ENCODE data around the gene RAD21L1.
"Not testable (repeated sequence)": the region's sequence is repeated elsewhere in the genome, so short reads cannot be mapped to it uniquely, and the experiment has no call there.

RAD21L1 gene

DNA sequence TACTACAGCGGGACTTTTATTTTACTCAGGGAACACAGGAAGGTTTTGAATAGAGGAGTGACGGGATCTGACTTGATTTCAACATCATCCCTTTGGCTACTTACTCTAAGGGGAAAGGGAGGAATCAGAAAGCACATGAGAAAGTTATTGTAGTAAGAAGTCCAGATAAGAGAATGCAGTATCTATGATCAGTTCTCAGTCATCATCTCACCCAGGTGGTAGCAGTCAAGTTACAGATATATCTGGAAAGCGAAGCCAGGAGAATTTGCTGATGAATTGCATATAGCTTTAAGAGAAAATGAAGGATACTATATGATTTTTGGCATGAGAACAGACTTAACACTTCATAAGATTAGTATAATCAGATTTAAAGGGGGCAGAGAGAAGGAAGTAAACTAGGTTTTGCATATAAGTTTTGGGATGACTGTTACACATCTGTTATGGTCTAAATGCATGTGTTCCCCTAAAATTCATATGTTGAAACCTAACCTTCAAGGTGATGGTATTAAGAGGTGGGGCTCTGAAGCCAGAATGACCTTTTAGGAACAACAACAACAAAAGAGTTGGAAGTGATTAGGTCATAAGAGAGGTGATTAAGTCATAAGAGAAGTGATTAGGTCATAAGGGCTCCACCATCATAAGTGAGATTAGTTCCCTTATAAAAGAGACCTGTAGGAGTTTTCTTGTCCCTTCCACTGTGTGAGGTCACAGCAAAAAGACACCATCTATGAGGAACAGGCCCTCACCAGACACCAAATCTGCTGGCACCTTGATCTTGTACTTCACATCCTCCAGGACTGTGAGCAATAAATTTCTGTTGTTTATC is 6.7 kb downstream of the RAD21L1 start:
- no peak for DNase-seq

DNA sequence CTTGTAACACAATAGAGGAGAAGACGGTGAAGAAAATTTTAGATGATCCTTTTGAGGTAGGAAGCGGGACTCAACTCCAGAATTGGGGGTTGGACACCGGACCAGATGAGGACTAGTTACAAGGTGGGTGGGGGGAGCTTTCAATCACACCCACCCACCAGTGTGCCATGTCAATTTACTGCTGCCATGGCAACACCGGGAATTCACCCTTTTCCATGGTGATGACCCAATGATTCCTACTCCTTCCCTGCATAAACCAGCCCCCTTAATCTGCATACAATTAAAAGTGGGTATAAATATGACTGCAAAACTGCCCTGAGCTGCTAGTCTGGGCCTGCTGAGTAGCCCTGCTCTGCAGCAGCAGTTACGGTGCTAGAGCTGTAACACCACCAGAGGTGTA is 14.7 kb downstream of the RAD21L1 start:
- no peak for DNase-seq

DNA sequence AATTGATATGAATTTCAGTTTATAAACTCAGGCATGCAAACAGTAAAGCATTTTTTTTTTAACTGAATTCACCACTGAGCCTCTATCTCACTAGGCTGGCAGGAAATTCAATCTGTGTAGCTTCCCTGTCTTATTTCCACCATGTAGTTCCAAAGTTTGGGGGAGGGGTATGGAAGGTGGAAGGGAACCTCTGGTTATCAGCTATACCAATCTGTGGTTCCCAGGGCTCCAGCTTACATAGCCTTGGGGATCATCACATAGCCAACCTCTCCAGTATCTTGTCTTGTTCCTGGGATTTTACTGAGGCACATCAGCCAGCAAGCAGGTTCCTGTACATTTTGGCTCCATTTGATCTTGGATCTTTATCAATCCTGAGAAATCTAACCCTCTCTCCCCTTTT is 15.6 kb downstream of the RAD21L1 start:
- no peak for DNase-seq

DNA sequence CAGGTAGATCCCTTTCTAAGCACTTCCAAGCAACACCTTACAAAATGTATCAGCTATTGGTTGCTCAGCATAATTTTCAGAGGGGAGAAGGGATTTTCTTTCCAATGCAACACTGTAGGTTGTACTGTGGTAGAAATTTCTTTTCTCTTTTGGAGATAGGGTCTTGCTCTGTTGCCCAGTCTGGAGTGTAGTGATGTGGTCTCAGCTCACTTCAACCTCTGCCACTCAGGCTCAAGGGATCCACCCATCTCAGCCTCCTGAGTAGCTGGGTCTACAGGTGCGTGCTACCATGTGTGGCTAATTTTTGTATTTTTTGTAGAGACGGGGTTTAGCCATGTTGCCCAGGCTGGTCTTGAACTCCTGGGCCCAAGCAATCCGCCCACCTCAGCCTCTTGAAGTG is 16.3 kb downstream of the RAD21L1 start:
- no peak for DNase-seq

DNA sequence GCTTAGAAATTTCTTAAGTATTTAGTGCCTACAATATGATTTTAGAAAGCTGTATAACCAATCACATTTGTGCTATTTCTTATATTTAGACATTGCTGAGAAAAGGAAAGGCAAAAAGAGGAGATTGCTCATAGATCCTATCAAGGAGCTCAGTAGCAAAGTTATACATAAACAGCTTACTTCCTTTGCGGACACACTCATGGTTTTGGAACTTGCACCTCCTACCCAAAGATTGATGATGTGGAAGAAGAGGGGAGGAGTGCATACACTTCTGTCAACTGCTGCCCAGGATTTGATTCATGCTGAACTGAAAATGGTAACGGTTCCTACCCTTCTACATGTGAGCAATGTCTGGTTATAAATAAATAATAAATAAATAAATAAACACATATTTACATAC is 16.7 kb downstream of the RAD21L1 start:
- DNase-seq = no peak

DNA sequence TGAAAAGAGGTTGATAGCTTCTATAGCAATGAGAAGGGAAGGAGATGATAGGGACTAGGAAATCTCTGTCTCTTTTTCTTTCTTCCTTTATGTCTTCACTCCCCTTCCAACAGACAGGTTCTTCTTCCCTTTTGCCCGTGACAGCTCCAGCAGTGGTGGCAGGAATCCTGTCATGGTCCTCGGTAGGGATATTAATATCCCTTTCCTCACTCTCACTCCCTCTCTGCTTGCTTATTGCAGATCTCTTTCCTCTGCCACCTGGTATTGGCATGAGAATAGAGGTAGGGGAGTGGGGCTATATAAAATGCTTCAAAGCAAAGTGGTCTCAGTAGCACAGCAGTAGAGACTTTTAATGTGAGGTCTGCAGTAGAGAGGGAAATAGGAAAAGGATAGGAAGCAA is 19.7 kb downstream of the RAD21L1 start:
- DNase-seq = no peak

DNA sequence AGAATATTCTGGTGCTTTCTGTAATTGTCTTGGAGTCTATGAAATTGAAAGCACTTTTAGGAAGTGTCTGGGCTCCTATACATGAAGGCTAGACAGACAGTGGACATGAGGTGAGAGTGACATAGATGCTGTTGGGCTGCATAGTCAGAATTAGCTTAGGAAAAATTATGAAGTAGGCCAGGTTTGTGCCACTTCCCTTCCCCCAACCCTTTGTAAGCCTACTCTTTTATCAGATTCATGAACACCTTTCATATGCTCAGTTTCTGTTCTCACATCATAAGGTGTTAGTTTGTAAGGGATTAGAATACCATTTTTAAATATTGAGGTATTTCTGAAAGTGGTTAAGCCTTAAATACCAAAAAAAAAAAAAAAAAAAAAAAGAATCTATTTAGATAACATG is 21.8 kb downstream of the RAD21L1 start:
- DNase-seq = no peak

DNA sequence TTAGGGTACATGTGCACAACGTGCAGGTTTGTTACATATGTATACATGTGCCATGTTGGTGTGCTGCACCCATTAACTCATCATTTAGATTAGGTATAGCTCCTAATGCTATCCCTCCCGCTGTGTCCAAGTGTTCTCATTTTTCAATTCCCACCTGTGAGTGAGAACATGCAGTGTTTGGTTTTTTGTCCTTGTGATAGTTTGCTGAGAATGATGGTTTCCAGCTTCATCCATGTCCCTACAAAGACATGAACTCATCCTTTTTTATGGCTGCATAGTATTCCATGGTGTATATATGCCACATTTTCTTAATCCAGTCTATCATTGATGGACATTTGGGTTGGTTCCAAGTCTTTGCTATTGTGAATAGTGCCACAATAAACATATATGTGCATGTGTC is 24.4 kb downstream of the RAD21L1 start:
- not testable (repeated sequence) for DNase-seq

DNA sequence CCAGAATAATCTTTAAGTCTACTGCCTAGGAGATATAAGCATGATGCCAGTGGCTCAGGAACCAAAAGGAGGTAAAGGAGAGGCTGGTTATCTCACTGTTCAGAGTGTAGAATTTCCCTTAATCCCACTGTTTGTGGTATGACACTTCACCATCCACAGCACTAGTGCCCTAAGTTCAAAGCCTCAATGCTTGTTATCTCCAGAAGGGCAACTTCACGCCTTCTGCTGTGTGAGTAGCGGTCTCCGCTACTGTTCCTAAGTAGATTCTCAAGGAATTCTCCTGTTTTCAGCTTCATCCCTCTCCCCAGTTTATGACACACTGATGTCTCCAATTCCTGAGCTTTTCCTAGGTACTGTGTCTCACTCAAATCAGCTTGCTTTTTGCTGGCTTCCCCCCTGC is 26.6 kb downstream of the RAD21L1 start:
- no peak for DNase-seq

DNA sequence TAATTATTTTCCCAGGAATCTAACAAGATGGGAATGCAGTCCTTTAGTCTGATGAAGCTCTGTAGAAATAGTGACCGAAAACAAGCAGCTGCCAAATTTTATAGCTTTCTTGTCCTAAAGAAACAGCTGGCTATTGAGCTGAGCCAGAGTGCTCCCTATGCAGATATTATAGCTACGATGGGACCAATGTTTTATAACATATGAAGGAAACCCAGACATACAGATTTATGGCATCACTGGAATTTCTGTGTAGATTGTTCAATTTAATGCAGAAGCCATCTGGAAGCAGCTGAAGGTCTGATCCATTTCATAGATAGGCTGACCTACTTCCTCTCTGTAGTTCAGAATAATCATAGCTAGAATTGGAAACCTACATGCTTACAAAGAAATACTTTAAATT is 28.4 kb downstream of the RAD21L1 start:
- DNase-seq = no peak

DNA sequence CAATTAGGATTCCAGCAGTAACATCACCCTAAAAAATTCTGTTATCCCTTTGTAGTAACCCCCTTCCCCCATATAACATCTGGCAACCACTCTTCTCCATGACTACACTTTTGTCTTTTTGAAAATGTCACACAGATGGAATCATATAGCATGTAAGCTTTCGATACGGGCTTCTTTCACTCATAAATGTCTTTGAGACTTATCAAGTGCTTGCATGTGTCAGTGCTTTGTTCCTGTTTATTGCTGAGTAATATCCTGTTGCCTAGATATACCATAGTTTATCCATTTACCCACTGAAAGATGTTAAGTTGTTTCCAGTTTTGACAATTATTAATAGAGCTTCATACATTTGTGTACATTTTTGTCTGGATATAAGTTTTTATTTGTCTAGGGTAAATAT is 29.8 kb downstream of the RAD21L1 start:
- no peak for DNase-seq

DNA sequence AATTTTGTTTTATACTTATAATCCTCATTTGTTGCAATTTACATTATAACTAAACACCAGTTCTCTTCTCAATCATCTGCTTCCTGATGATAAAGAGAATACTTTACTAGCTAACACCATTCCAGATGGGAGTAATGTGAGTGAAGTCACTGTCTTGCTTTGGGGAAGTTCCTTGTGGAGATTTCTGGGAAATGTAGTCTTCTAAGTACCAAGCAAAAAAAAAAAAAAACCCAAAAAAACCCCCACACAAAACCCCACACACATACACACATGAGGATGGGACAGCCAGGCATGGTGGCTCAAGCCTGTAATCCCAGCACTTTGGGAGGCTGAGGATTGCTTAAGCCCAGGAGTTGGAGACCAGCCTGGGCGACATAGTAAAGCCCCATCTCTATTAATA is 38.0 kb downstream of the RAD21L1 start:
- no peak for DNase-seq

DNA sequence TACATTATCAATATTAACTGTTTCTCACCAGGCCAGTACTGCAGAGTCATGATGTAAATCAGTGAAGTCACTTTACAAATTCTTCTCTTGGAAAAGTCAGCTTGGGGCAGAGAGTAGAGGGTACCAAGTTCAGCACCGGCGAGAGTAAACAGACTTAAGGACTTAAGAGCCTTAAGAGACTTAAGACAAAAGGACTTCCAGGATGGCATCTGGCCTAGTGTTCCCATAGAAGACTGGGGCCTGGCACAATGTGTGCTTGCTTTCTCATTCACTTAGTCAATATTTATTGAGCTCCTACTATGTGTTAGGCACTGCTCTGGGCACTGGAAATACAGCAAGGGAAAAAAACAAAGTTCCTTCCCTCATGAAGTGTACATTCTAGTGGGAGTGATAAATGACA is 38.9 kb downstream of the RAD21L1 start:
- no peak for DNase-seq

DNA sequence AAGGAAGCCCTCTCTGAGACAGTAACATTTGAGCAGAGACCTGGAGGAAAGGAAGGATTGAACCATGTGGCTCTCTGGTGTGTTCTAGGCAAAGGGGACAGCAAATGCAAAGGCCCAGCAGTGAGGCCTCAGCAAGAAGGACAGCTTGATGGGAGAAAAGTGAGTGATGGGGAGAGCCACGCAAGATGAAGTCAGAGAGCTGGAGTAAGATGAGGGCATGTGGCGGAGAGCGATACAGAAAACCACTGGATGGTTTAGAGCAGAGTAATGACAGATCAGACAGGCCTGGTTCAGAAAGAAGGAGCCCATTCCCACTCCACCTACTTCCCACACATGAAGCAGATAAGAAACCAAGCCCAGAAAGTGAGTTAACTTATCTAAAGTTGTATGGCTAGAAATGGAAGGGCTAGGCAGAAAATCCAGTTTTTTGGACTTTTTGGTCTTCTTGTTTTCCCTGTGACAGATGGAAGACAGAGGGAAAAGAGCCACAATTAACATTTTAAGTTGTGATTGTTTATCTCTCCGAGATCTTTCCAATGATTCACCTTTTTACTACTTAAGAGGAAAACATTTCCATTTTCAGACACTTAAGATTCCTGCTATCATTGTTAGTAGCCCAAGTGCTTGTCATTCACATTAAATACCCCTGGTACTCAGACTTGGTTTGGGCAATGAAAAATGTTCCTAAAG is 39.5 kb downstream of the RAD21L1 start:
- DNase-seq = no peak

DNA sequence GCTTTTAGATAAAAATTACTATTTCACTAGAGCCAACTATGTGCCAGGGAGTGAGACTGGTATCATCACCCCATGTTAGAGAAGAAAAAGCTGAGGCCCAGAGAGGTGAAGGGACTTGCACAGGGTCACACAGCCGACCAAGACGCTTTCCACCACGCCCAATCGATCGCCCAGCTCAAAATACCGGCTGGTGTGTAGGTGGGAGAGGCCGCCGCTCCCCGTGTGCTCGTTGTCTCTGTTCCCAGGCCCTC is 40.0 kb downstream of the RAD21L1 start:
- DNase-seq = no peak

DNA sequence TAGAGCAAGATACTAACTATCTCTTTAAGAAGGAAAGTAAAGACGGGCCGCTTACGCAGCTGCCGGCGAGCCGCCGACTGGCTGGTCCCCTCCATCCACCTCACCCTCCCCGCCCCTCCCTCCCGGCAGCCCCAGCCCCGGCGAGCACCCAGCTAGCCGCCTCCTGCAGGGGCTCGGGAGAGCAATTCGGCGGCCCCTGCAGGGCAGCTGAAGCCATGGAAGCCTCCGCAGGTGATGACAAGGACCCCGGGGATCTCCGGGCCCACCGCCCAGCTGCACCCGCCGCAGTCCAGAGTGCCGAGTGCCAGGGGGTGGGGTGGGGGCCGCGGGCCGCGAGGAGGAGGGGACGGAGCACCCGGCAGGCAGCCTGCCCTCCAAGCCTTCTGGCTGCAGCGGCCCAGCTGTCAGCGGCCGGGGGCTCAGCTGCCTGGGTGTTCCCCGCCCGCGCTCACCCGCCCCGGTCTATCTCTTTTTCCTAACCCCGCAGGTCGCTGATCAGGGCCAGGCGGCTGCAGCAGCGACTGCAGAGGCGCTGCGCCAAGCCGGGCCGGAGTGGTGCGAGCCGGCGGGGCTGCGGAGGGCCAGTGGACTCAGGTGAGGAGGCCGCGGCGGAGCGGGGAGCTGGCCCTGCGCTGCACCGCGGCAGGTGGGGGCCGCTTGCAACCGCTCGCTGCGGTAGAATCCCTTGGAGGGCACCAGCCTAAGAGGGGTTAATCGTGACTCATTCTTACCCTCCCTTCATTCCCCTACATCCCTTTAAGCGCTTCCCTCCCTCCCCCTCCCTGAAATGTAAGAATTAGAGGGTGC is 40.5 kb downstream of the RAD21L1 start, which contains the start of gene SNPH:
Gene SNPH, plus strand, starts transcription at position 128 of the 807 bp plus-strand sequence. CDS start 29,946 bp downstream, outside the sequence.
- DNase-seq = no peak

DNA sequence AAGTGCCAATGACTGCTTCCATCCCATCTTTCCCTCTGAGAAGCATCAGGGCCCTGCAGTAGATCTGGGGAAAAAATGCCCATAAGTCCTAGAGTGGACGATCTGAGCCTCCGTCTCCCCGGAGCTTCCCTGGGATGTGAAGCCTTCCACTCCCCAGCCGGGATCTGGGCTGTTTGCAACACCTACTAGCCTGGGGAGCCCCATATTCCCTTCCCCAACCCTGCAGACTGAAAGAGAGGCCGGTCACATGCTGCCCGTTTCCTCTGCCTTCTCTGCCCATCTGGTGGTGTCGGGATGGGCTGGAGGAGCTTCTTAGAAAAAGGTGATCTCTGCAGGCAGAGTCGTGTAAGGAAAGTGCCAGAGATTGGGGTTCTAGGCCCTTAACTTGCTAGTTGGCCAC is 41.3 kb downstream of the RAD21L1 start:
- no peak for DNase-seq

DNA sequence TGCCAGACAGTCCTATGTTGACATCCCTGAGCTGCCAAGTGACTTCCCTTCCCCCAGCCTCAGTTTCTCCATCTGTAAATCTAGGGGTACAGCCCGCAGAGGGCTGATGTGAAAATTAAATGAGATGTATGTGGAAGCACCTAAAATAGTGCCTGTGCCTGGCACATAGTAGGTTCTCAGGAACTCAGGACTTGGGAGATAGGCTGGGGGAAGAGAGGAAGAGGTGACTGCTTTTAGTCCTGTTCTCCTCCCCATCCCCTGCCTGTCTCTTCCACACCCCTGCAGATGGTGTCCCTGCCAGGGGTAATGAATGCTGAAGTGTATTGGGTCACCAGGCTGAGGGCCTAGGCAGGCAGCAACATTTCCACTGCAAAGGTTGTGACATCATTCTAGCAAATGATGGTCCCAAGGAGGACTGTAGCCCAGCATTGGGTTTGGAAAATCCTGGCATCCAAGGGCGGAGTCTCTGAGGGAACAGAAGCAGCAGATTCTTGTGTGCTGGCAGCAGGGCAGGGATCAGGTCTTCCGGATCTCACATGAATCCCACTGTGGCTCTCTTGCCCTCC is 42.0 kb downstream of the RAD21L1 start:
- no peak for DNase-seq

DNA sequence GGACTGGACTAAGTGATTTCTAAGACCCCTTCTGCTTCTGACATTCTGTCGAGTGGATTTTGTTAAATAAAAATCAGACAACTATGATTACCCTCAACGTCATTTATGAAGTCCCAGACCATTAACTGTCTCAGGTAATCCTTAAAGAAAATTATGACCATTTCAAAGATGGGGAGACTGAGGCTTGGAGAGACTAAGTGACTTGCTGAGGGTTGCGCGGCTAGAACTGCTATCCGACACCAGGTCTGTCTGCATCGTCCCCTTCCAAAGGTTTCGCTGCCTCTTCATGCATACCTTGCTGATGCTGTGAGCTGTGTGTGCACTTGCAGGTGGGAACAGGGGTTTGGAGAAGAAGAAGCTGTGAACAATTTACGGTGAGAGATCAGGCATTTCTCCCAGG is 43.4 kb downstream of the RAD21L1 start:
- DNase-seq = no peak

DNA sequence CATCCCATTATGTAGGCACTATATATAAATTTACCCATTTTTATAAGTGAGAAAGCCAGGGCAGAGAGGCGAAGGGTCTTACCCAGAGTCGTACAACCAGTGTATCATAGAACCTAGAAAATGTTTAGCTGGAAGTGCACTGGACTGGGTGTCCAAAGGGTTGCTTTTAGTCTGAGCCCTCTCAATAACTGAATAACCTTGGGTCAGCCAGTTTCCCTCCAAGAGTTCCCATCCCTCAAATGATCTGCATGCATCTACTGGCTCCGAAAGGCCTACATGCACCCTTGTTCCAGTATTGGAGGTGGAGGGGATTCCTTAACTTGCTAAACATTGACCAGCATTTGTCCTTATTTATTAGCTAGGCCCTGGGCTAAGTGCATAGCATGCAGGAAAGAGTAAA is 44.0 kb downstream of the RAD21L1 start:
- no peak for DNase-seq

DNA sequence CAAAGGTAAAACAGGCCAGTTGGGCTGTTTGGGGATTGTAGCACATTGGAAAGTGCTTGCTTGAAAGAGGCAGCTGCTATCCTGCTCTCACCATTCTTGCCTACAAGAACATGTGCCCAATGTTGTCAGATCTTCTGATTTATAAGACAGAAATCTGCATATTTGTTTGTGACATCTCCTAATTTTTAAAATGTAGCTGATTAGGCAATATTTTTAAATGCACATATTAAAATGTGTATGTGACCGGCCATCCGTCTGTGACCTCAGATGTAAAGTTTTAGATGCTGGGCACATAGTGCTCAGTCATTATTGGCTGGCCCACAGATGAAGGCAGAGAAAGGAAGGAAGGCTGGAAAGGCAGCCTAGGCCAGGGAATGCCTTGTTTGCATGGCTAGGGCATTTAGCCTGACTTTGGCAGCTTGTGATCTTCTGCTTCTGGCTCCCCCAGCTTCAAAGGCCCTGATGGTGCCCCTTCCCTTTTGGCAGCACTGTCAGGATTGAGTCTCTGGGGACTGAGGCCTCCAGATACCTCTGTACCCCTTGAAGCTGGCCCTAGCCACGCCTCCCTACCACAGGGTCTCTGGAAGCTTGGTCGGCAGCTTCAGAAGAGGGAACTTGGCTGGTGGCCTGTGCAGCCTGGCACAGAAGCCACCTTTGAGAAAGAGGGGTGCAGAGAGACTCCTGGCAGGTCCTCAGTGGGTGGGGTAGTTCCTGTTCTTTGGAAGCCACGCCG is 46.7 kb downstream of the RAD21L1 start:
- DNase-seq = no peak

DNA sequence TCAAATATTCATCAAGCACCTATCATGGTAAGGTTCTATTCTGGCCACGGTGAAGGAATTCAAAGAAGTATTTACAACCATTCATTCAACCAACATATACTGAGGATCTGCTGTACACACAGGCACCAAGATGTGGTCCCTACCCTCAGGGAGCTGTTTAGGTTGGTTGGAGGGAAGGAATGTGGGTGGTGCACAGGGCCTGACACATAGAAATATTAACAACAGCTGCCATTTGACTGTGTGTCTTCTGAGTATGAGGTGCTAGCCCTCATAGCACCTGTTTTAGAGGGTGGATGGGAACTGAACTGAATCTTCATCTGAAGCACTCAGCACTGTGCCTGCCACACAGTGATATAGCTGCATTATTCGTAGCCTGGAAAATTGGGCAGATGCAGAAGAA is 47.5 kb downstream of the RAD21L1 start:
- DNase-seq = no peak
